DND-41 (cell line): Measurements from ENCODE around the gene STX1B.

Experiments
- EZH2 ChIP-seq: IDR thresholded peaks from 3 replicates; pipeline ENCODE4 v1.6.1; 2012; ENCODE audit warnings: borderline replicate concordance, low read depth, mild to moderate bottlenecking, moderate library complexity, low read length, inconsistent platforms; ENCODE audit not compliant: severe bottlenecking
- TF ChIP-seq, protein P1 (sequence below): IDR thresholded peaks from 2 replicates; pipeline ENCODE4 v1.5.1; 2012; ENCODE audit warnings: borderline replicate concordance, low read length, moderate library complexity, mild to moderate bottlenecking; ENCODE audit not compliant: poor library complexity, severe bottlenecking; ENCODE audit errors: extremely low read depth

- TF ChIP-seq EZH2, result no peak
- TF ChIP-seq, protein P1, sequence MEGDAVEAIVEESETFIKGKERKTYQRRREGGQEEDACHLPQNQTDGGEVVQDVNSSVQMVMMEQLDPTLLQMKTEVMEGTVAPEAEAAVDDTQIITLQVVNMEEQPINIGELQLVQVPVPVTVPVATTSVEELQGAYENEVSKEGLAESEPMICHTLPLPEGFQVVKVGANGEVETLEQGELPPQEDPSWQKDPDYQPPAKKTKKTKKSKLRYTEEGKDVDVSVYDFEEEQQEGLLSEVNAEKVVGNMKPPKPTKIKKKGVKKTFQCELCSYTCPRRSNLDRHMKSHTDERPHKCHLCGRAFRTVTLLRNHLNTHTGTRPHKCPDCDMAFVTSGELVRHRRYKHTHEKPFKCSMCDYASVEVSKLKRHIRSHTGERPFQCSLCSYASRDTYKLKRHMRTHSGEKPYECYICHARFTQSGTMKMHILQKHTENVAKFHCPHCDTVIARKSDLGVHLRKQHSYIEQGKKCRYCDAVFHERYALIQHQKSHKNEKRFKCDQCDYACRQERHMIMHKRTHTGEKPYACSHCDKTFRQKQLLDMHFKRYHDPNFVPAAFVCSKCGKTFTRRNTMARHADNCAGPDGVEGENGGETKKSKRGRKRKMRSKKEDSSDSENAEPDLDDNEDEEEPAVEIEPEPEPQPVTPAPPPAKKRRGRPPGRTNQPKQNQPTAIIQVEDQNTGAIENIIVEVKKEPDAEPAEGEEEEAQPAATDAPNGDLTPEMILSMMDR, result no peak
These were observed 31.0 kb downstream of the STX1B start for GRCh38 chr16:30979170-30980022.
